Adrenal gland (tissue), 5 donors: ENCODE results near the gene LRFN2.

ENCODE experiments used
- POLR2A ChIP-seq, 2 donors: fragments of 450-650 bp; IDR thresholded peaks; one replicate each; pipeline ENCODE4 v1.6.1; 2017; ENCODE audit warnings: antibody characterized with exemption in 2 of 2, mild to moderate bottlenecking in 2 of 2, moderate library complexity in 1 of 2
- TF ChIP-seq, protein P1 (sequence below), 6 experiments: fragments of 450-650 bp in 4 of 6; fragments of 200-600 bp in 2 of 6; sonication (generic) in 1 of 6; IDR thresholded peaks; 1 replicate in 5 of 6; 2 replicates in 1 of 6; pipeline versions ENCODE4 v1.5.1 to v1.8.0; 2016 to 2021; ENCODE audit warnings: antibody characterized with exemption in 6 of 6, mild to moderate bottlenecking in 2 of 6, moderate library complexity in 1 of 6
- donor health status: DM: no; HTN: no; CAD: no.

DNA sequence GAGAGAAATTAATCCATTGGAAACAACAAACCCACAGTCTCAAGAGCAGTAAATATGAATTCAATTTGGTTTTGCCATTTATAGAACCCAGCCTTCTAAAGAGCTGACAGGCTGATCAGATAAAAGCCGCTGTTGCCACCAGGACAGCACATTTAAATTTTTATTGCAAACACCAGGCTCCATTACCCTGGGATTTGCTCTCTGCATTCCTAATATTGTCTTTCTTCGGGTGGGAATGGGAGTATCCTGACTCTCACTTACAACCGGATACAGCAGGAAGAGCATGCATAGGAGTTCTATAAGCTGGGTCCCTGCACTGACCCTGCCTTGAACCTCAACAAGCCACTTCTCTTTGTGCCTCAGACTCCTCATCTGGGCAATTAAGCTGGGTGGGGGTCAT is 142.9 kb downstream of the LRFN2 start:
- TF ChIP-seq, protein P1, sequence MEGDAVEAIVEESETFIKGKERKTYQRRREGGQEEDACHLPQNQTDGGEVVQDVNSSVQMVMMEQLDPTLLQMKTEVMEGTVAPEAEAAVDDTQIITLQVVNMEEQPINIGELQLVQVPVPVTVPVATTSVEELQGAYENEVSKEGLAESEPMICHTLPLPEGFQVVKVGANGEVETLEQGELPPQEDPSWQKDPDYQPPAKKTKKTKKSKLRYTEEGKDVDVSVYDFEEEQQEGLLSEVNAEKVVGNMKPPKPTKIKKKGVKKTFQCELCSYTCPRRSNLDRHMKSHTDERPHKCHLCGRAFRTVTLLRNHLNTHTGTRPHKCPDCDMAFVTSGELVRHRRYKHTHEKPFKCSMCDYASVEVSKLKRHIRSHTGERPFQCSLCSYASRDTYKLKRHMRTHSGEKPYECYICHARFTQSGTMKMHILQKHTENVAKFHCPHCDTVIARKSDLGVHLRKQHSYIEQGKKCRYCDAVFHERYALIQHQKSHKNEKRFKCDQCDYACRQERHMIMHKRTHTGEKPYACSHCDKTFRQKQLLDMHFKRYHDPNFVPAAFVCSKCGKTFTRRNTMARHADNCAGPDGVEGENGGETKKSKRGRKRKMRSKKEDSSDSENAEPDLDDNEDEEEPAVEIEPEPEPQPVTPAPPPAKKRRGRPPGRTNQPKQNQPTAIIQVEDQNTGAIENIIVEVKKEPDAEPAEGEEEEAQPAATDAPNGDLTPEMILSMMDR (IDR thresholded peaks at IDR 0.05), result no peak
- TF ChIP-seq POLR2A (IDR thresholded peaks at IDR 0.05), result no peak
